ENCODE results near the gene SLC1A6.

GRCh38 chr19:14985133-14985532, 5.5 kb upstream of the SLC1A6 start:
- TF ChIP-seq SIN3A (IDR thresholded peaks at IDR 0.05; ENCODE audit: borderline replicate concordance, insufficient read depth, low read depth, low read length) (no peak), TCF7L2 (IDR thresholded peaks at IDR 0.05; ENCODE audit: low read depth, low read length) (no peak), REST (IDR thresholded peaks at IDR 0.05; ENCODE audit: insufficient read depth in 1 of 2, low read depth in 2 of 2, low read length in 1 of 2) (no peak), POLR2AphosphoS5 (IDR thresholded peaks at IDR 0.05; ENCODE audit: low read depth, low read length) (no peak)
- TF ChIP-seq, protein P1, sequence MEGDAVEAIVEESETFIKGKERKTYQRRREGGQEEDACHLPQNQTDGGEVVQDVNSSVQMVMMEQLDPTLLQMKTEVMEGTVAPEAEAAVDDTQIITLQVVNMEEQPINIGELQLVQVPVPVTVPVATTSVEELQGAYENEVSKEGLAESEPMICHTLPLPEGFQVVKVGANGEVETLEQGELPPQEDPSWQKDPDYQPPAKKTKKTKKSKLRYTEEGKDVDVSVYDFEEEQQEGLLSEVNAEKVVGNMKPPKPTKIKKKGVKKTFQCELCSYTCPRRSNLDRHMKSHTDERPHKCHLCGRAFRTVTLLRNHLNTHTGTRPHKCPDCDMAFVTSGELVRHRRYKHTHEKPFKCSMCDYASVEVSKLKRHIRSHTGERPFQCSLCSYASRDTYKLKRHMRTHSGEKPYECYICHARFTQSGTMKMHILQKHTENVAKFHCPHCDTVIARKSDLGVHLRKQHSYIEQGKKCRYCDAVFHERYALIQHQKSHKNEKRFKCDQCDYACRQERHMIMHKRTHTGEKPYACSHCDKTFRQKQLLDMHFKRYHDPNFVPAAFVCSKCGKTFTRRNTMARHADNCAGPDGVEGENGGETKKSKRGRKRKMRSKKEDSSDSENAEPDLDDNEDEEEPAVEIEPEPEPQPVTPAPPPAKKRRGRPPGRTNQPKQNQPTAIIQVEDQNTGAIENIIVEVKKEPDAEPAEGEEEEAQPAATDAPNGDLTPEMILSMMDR (IDR thresholded peaks at IDR 0.05), result no peak

All from Panc1 (cell line).